HG02870 (cell line): ENCODE data around the gene ZDHHC14.

Experiments used
- ATAC-seq: cut with Tn5 transposase; IDR thresholded peaks from one replicate; pipeline ENCODE4 v1.9.1; 2021; ENCODE audit warnings: mild to moderate bottlenecking, moderate library complexity; ENCODE audit not compliant: unreplicated experiment

The ZDHHC14 gene

GRCh38 chr6:157653521-157653920 lies 272.5 kb downstream of the ZDHHC14 start:
- ATAC-seq = no peak

GRCh38 chr6:157655139-157655538 lies 274.1 kb downstream of the ZDHHC14 start:
- no peak for ATAC-seq

- no peak for ATAC-seq
These were observed 275.5 kb downstream of the ZDHHC14 start for GRCh38 chr6:157656437-157656997.

- ATAC-seq = no peak
These were observed 276.8 kb downstream of the ZDHHC14 start for GRCh38 chr6:157657754-157658153.

GRCh38 chr6:157658301-157658700 lies 277.3 kb downstream of the ZDHHC14 start:
- ATAC-seq = no peak

GRCh38 chr6:157659536-157660271 lies 278.7 kb downstream of the ZDHHC14 start:
- no peak for ATAC-seq

- ATAC-seq = no peak
These were observed 279.4 kb downstream of the ZDHHC14 start for GRCh38 chr6:157660414-157660813.

- ATAC-seq = no peak
These were observed 280.7 kb downstream of the ZDHHC14 start for GRCh38 chr6:157661652-157662051.

GRCh38 chr6:157663261-157663660 lies 282.3 kb downstream of the ZDHHC14 start:
- ATAC-seq = no peak

- no peak for ATAC-seq
These were observed 284.2 kb downstream of the ZDHHC14 start for GRCh38 chr6:157665180-157665579.

- ATAC-seq = no peak
These were observed 285.7 kb downstream of the ZDHHC14 start for GRCh38 chr6:157666729-157667128.

- peak; percentile 63 for ATAC-seq
These were observed 286.4 kb downstream of the ZDHHC14 start for GRCh38 chr6:157667211-157668008.

GRCh38 chr6:157668009-157668401 lies 287.0 kb downstream of the ZDHHC14 start:
- ATAC-seq = no peak

GRCh38 chr6:157668713-157669112 lies 287.7 kb downstream of the ZDHHC14 start:
- no peak for ATAC-seq

GRCh38 chr6:157669323-157669722 lies 288.3 kb downstream of the ZDHHC14 start:
- no peak for ATAC-seq

GRCh38 chr6:157669747-157670216 lies 288.8 kb downstream of the ZDHHC14 start:
- no peak for ATAC-seq

- ATAC-seq = no peak
These were observed 289.6 kb downstream of the ZDHHC14 start for GRCh38 chr6:157670466-157671186.

- no peak for ATAC-seq
These were observed 291.9 kb downstream of the ZDHHC14 start for GRCh38 chr6:157672726-157673412.

GRCh38 chr6:157673596-157673995 lies 292.6 kb downstream of the ZDHHC14 start:
- ATAC-seq = no peak

GRCh38 chr6:157674061-157674460 lies 293.1 kb downstream of the ZDHHC14 start:
- ATAC-seq = no peak
